Measurements from ENCODE around the gene SIPA1.

GRCh38 chr11:65609665-65610064, 28.2 kb upstream of the SIPA1 start:
- TF ChIP-seq CEBPB (IDR thresholded peaks at IDR 0.05; ENCODE audit: low read depth) (no peak), CTCF (IDR thresholded peaks at IDR 0.05 in 2 of 3, conservative IDR thresholded peaks at IDR 0.05 in 1 of 3; ENCODE audit: borderline replicate concordance in 1 of 3, insufficient read depth in 1 of 3, low read depth in 2 of 3, low read length in 2 of 3) (no peak), FOSL1 (IDR thresholded peaks at IDR 0.05; ENCODE audit: low read depth) (no peak), SP1 (IDR thresholded peaks at IDR 0.05; ENCODE audit: low read depth) (no peak)

Data from HCT116 (cell line).